HG02885 (cell line): ENCODE measurements around the gene KIAA1671.

ENCODE experiments used
- ATAC-seq: cut with Tn5 transposase; IDR thresholded peaks from one replicate; pipeline ENCODE4 v1.9.1; 2021; ENCODE audit warnings: mild to moderate bottlenecking; ENCODE audit not compliant: unreplicated experiment, poor library complexity

KIAA1671 gene

GRCh38 chr22:24977370-24978221 lies 25.1 kb downstream of the KIAA1671 start:
- ATAC-seq = no peak

- no peak for ATAC-seq
These were observed 25.8 kb downstream of the KIAA1671 start for GRCh38 chr22:24978308-24978707.

DNA sequence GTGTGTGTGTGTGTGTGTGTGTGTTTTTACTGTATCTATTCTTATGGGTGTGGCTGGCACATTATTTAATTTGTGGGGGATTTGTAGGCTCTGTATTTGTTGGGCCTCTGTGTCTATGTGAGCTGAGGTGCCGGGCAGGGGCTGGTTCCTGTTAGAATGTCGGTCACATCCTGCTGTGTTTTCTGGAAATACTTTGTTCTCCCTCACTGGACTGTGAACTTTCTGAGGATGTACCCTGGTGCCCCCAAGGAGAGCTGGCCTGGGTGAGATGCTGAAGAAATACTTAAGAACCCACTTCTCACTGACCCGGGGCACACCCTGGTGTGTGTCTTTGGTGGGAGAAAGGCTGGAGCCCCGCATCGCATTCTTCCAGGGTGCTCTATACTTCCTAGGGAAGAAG lies 28.6 kb downstream of the KIAA1671 start:
- no peak for ATAC-seq

DNA sequence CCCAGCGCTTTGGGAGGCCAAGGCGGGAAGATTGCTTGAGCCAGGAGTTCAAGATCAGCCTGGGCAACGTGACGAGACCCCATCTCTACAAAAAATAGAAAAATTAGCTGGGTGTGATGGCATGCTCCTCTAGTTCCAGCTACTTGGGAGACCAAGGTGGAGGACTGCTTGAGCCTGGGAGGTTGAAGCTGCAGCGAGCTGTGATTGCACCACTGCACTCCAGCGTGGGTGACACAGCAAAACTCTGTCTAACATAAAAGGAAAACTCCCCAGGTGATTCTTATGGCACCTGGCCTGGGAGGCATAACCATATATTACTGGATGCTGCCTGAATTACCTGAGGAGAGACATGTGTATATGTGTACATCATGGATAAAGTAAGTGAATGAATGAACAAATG lies 29.1 kb downstream of the KIAA1671 start:
- ATAC-seq = no peak

DNA sequence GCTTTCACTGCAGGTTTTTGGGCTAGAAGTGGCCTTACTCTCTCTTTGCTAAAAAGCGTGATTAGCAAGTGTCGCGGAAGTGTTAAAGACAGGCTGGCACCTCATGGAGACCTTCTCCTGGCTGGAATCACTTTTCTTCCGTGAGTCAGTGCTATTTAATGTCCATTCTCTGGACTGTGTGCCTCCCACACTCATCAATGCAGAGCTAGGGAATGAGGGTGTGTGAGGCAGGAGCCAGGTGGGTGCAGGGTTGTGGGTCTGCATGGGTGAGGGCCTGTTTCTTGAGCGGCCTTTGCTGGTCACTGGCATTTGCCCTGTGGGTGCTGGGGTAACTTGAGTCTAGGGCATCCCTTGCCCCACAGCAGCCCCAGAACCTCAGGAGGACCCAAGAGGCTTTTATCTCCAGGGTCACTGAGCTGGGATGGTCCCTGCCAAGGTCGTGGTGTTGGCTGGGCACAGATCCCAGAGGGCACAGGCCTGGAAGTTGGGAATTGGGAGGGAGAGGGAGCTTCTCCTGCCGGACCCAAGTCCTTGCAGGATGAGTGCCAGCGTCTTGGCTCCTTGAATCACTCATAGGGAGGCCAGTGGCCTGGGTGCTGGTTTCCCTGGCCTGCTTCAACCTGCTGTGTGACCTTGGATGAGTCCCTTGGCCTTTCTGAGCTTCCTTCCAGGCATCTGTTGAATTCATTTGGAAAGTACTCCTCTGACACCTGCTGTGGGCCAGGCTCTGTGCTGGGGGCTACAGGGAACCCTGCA lies 30.0 kb downstream of the KIAA1671 start:
- ATAC-seq = no peak

GRCh38 chr22:24983151-24983550 lies 30.6 kb downstream of the KIAA1671 start:
- no peak for ATAC-seq

DNA sequence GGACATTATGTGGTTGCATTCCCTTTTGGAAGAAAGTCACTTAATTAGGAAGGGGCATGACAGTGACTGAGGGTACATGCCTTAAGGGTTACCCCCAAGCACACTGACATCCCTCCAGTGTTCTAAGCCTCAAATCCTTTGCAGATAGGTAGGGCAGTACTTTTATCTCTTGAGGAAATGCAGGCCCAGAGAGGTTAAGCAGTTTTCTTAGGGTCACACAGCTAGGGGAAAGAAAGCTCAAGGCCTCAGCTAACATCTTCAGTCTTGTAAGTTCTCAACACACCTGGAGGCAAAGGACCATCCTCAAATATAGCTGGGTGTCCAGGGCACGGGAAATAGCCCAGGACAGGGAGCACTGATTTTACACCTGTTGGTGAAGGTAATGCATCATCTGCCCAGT lies 31.6 kb downstream of the KIAA1671 start:
- ATAC-seq = no peak

DNA sequence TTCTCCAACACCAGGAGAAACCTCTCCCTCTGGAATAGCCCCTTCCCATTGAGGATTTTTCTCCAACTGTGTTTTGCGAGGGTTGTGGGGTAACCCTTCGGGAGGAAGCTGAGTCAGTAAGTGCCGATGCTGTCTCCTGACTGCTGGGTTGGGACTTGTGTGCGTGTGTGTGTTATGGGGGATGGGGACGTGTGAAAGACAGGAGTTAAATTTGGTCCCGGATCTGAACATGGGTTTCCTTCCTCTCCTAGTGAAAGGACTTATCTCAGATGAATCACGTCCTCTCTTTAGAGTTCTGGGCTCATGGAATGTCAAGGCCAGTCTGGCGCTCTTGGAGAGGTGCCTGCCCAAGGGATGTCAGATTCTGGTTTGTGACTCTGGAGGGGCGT lies 33.3 kb downstream of the KIAA1671 start:
- ATAC-seq = no peak

DNA sequence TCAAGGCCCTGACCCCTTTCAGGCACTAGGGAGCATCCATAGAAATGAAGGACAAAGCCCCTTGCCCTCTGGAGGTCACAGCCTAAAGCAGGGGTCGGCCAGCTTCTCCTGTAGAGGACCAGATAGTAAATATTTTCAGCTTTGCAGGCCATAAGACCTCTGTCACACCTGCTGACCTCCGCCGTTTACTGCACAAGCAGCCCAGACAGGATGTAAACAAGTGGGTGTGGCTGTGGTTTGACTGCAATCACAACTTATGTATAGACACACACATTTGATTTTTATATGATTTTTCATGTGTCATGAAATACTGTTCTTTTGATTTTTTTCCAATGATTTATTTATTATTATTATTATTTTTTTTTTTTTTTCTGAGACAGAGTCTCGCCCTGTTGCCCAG lies 34.3 kb downstream of the KIAA1671 start:
- ATAC-seq = no peak

GRCh38 chr22:24989135-24989534 lies 36.6 kb downstream of the KIAA1671 start:
- ATAC-seq = no peak

DNA sequence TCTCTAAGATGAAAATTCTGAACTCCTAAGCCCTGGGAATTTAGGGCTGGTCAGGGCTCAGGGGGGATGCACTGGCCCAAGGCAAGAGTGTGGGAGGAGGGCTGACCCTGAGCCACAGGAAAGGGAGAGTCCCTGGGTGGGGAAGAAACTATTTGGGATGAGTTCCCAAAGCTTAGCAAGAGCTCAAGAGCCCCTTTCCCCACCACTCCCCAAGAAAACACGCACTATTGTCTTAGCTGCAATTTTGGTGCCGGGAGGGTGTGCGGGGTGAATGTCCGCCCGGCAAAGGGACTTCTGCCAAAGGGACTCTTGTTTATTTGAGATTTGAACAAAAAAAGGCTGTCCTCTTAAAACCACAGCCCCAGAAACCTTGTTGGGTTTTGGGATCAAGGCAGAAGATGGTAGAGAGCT lies 37.0 kb downstream of the KIAA1671 start:
- ATAC-seq = no peak

DNA sequence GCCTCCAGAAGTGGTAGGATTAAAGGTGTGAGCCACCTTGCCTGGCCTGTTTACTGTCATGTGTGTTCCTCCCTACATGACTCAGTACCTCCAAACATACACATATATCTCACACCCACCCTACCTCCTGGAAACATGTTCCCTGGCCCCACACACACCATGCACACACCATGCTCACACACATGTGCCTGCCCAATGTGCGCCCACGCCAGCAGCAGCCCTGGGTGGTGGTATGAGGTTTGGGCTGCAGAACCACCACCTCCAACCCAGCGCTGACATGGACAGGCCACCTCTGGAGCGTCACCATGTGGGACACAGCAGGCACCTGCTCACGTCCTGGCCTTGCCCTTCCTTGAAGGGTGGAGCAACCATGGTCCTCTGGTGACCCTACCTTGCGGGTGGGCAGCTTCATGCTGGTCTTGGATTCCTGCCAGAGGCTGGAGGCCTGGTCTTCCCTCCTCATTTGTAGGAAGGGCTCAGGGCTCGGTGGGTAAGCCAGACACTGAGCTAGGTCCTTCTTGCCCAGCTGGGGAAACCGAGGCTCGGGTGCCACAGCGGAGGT lies 37.9 kb downstream of the KIAA1671 start:
- no peak for ATAC-seq

DNA sequence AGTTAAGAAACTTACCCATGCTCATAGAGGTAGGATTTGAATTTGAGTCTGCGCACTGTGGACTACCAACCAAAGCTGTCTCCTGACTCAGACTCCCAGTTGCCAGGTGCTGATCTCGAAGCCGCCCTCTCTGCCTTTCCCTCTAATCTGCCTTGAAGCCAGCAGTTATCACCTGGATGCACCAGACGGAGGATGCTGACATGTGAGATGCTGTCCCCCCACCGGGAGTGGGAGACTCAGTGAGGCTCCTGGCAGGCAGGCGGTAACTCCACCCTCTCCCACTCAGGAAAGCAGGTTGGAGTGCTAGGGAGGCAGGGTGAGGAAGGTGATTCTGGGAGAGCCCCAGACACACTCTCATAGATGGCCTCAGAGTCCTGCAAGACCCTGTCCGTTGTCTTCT lies 40.4 kb downstream of the KIAA1671 start:
- ATAC-seq = no peak

GRCh38 chr22:24994070-24994763 lies 41.7 kb downstream of the KIAA1671 start:
- ATAC-seq = no peak

GRCh38 chr22:24995649-24996180 lies 43.2 kb downstream of the KIAA1671 start:
- no peak for ATAC-seq

- ATAC-seq = no peak
These were observed 44.0 kb downstream of the KIAA1671 start for GRCh38 chr22:24996420-24996952.

- no peak for ATAC-seq
These were observed 44.5 kb downstream of the KIAA1671 start for GRCh38 chr22:24997023-24997422.

DNA sequence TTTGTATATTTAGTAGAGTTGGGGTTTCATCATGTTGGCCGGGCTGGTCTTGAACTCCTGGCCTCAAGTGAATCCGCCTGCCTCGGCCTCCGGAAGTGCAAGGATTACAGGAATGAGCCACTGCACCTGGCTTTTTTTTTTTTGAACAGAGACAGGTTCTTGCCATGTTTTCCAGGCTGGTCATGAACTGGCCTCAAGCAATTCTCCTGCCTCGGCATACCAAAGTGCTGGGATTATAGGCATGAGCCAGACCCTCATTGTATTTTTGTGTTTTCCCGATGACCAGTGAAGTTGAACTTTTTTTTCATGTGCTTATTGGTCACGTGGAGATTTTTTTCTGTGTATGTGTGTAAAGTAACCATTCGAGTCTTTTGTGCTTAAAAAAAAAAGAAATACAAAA lies 48.2 kb downstream of the KIAA1671 start:
- ATAC-seq = no peak

DNA sequence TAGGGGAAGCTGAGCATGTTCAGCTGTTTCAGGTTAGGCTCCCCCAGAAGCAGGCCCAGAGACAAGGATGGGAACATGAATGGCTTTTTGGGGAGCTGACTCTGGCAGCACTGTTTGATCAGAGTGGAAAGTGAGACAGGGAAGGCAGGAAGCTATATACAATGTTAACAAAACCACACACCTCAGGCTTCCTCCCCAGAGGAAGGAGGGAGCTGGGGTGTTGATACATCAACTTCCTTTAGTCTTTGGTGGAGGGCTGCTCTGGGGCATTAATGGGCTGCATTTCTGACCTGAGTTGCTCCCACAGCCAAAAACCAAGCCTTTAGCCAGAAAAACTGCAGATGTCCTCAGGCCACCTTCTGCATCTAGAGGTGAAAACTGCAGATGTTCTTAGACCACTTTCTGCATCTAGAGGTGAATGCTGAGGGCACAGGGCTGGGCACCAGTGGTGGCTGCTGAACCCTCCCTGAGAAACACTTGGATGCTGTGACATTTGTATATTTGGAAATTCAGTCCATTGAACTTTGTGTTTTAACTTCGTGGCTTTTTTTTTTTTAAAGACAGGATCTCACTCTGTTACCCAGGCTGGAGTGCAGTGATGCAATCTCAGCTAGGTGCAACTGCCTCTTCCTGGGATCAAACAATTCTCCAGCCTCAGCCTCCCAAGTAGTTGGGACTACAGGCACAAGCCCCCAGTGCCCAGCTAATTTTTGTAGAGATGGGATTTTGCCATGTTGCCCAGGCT lies 49.9 kb downstream of the KIAA1671 start:
- no peak for ATAC-seq

GRCh38 chr22:25006354-25006753 lies 53.8 kb downstream of the KIAA1671 start:
- ATAC-seq = no peak
